Uterus (tissue), 4 donors: ENCODE results near the gene TP53I11. TPM values are rescaled to one million over a fixed set of nuclear protein-coding genes. Genes with fewer than 3 reads are reported as not detected.

Experiments used
- DNase-seq, 2 donors: peaks; one replicate each; pipeline ENCODE4 v3.0.0-alpha.2; 2019 to 2020
- H3K27ac ChIP-seq, 2 donors: fragments of 200-600 bp; sonication (generic); 1 replicate in 1 of 2; 2 replicates in 1 of 2; pipeline ENCODE4 v1.5.1; 2016 to 2018
- H3K27me3 ChIP-seq, 2 donors: fragments of 200-600 bp; sonication (generic); one replicate each; pipeline ENCODE4 v1.5.1; 2018 to 2019; ENCODE audit warnings: control low read depth in 1 of 2
- H3K36me3 ChIP-seq, 2 donors: fragments of 200-600 bp; sonication (generic); one replicate each; pipeline ENCODE4 v1.5.1; 2019; ENCODE audit warnings: control low read depth in 1 of 2
- H3K4me1 ChIP-seq, 2 donors: fragments of 200-600 bp; sonication (generic); one replicate each; pipeline ENCODE4 v1.5.1; 2018 to 2019; ENCODE audit warnings: control low read depth in 1 of 2
- H3K4me3 ChIP-seq, 2 donors: fragments of 200-600 bp; sonication (generic); 1 replicate in 1 of 2; 2 replicates in 1 of 2; pipeline ENCODE4 v1.5.1; 2018 to 2019; ENCODE audit warnings: mild to moderate bottlenecking in 1 of 2
- H3K9me3 ChIP-seq, 2 donors: fragments of 200-600 bp; sonication (generic); one replicate each; pipeline ENCODE4 v1.5.1; 2019; ENCODE audit warnings: control low read depth in 1 of 2
- CTCF ChIP-seq, 4 experiments: fragments of 200-600 bp in 2 of 4; fragments of 450-650 bp in 2 of 4; sonication (generic) in 2 of 4; IDR thresholded peaks; one replicate each; pipeline ENCODE4 v1.5.1; 2016 to 2019; ENCODE audit warnings: antibody characterized with exemption in 4 of 4, mild to moderate bottlenecking in 2 of 4, moderate library complexity in 1 of 4
- POLR2A ChIP-seq, 2 donors: fragments of 450-650 bp; IDR thresholded peaks; one replicate each; pipeline ENCODE4 v1.6.1; 2016; ENCODE audit warnings: antibody characterized with exemption in 2 of 2, mild to moderate bottlenecking in 1 of 2, moderate library complexity in 1 of 2
- intact Hi-C: fragments of 100-400 bp; cut with DNase I; formaldehyde crosslinking; loops from one replicate; pipeline ENCODE4 v1.15.1; 2023; ENCODE audit warnings: low total_unique reads
- total RNA-seq, 4 donors: library from RNA; depleted of rRNA in 3 of 4; stranded (reverse); fragments of >200 nt in 3 of 4; gene quantifications; one replicate each; pipeline versions ENCODE4 v1.1.0 to v1.2.4, GENCODE V29; 2014 to 2023
- donor health status: DM: yes; HTN: yes; CAD: no.

TP53I11 gene
- total RNA-seq, 4 donors from 2014 or later, result 3.8 to 53.9 (median 17.5) TPM

- intact Hi-C loops, result no loop called here
- no peak overlapping the region for H3K4me3 ChIP-seq
Observed at GRCh38 chr11:44988981-44989635, 38.4 kb upstream of the TP53I11 start.

GRCh38 chr11:44988111-44988510 is 37.4 kb upstream of the TP53I11 start:
- Histone ChIP-seq H3K4me3 (no peak overlapping the region), H3K36me3 (no peaks in the 10 kb centered on the region), H3K27ac (no peak overlapping the region), H3K27me3 (no peaks in the 10 kb centered on the region), H3K9me3 (no peaks in the 10 kb centered on the region), H3K4me1 (no peaks in the 10 kb centered on the region)
- intact Hi-C loops, result no loop called here
- DNase-seq, result no peak
- TF ChIP-seq POLR2A (IDR thresholded peaks at IDR 0.05) (no peak), CTCF (IDR thresholded peaks at IDR 0.05) (no peak)

More at GRCh38 chr11:44988981-44989635, 38.4 kb upstream of the TP53I11 start:
- H3K27me3 ChIP-seq, result no peaks in the 10 kb centered on the region
- TF ChIP-seq CTCF (IDR thresholded peaks at IDR 0.05) (no peak), POLR2A (IDR thresholded peaks at IDR 0.05) (no peak)
- no peak for DNase-seq
- no peaks in the 10 kb centered on the region for H3K9me3 ChIP-seq
- H3K36me3 ChIP-seq, result no peaks in the 10 kb centered on the region
- H3K27ac ChIP-seq, result no peak overlapping the region
- H3K4me1 ChIP-seq, result no peaks in the 10 kb centered on the region

- Histone ChIP-seq H3K27me3 (no peaks in the 10 kb centered on the region), H3K9me3 (no peaks in the 10 kb centered on the region), H3K4me3 (no peak overlapping the region), H3K4me1 (no peaks in the 10 kb centered on the region), H3K36me3 (no peaks in the 10 kb centered on the region), H3K27ac (no peak overlapping the region)
- intact Hi-C loops, result no loop called here
- no peak for DNase-seq
- TF ChIP-seq CTCF (IDR thresholded peaks at IDR 0.05), result no peak
- TF ChIP-seq POLR2A (IDR thresholded peaks at IDR 0.05), result no peak
Observed at GRCh38 chr11:44987506-44987905, 36.8 kb upstream of the TP53I11 start.

GRCh38 chr11:44986315-44986714 is 35.6 kb upstream of the TP53I11 start:
- DNase-seq, result no peak
- H3K36me3 ChIP-seq, result no peaks in the 10 kb centered on the region
- intact Hi-C loops, result no loop called here

More at GRCh38 chr11:44986315-44986714, 35.6 kb upstream of the TP53I11 start:
- Histone ChIP-seq H3K27me3 (no peaks in the 10 kb centered on the region), H3K4me3 (no peak overlapping the region), H3K27ac (no peak overlapping the region), H3K4me1 (no peaks in the 10 kb centered on the region), H3K9me3 (no peaks in the 10 kb centered on the region)
- no peak for TF ChIP-seq CTCF (IDR thresholded peaks at IDR 0.05)
- TF ChIP-seq POLR2A (IDR thresholded peaks at IDR 0.05), result no peak
